ENCODE results near the gene FASTKD1. TPM values are rescaled to one million over a fixed set of nuclear protein-coding genes. Genes with fewer than 3 reads are reported as not detected.

Gene FASTKD1
- total RNA-seq, 2 experiments from 2014 or later: 26.8 to 29.0 TPM

DNA sequence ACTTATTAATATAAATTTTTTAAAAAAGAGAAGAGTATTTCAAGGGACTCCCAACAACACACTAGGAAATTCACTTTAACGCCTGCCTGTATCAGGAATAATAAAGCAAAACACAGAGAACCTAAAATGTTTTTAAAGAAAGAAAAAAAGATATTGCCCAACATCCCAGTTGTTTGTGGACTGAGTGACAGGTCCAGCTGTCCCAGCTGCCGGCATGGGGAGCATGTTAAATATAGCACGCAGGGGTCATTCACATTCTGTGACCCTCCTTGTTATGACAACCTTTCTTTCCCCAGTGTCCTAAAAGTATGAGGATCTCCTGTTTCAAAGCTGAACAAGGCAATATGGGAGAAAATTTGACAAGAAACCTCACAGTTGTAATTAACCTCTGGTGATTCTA is 59.7 kb downstream of the FASTKD1 start:
- Mint-ChIP-seq H3K27me3 (no peaks in the 10 kb centered on the region), H3K27ac (no peak overlapping the region), H3K36me3 (ENCODE audit: low read depth) (no peaks in the 10 kb centered on the region), H3K4me3 (no peak overlapping the region), H3K9me3 (no peaks in the 10 kb centered on the region), H3K4me1 (no peaks in the 10 kb centered on the region)
- ChIA-PET CTCF (interaction anchor here (1.1 kb wide), 1 partner anchor 8 kb away, joined by 3 read pairs; no protein-coding TSS in a partner anchor), POLR2A (no interaction called here)
- no peak for DNase-seq

- Mint-ChIP-seq H3K36me3 (ENCODE audit: low read depth) (no peaks in the 10 kb centered on the region), H3K9me3 (no peaks in the 10 kb centered on the region), H3K27me3 (no peaks in the 10 kb centered on the region), H3K4me3 (no peak overlapping the region), H3K4me1 (no peaks in the 10 kb centered on the region), H3K27ac (no peak overlapping the region)
- ChIA-PET CTCF (no interaction called here), POLR2A (no interaction called here)
- no peak for DNase-seq
These were observed 60.6 kb downstream of the FASTKD1 start for GRCh38 chr2:169513094-169513493.

DNA sequence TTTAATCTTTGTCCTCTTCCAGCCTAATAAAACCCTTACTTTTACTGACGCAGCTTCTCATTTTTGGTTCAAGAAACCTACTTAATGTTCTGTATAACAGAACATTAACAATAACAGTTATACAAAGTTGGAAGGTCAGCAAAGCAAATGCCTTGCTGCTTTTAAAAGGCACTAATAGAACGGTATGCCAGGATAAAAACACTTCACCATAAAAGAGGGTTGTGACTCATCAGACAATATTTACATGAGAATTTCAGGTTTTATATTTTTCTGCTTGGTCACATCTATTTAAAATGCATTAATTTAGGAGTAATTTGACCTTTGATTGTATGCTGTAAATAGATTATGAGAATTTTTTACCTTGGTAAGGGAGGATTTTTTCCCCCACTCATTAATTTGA is 61.1 kb downstream of the FASTKD1 start:
- CTCF ChIA-PET: no interaction called here
- Mint-ChIP-seq H3K4me1 (no peaks in the 10 kb centered on the region), H3K4me3 (no peak overlapping the region), H3K36me3 (ENCODE audit: low read depth) (no peaks in the 10 kb centered on the region), H3K27ac (no peak overlapping the region), H3K9me3 (no peaks in the 10 kb centered on the region), H3K27me3 (no peaks in the 10 kb centered on the region)
- DNase-seq: no peak
- POLR2A ChIA-PET: no interaction called here

- H3K27ac Mint-ChIP-seq: no peak overlapping the region
- ChIA-PET POLR2A (no interaction called here), CTCF (no interaction called here)
- no peak for DNase-seq
- no peaks in the 10 kb centered on the region for H3K4me1 Mint-ChIP-seq
- no peak overlapping the region for H3K4me3 Mint-ChIP-seq
- H3K9me3 Mint-ChIP-seq: no peaks in the 10 kb centered on the region
- no peaks in the 10 kb centered on the region for H3K36me3 Mint-ChIP-seq (ENCODE audit: low read depth)
- no peaks in the 10 kb centered on the region for H3K27me3 Mint-ChIP-seq
These were observed 61.8 kb downstream of the FASTKD1 start for GRCh38 chr2:169511818-169512217.

DNA sequence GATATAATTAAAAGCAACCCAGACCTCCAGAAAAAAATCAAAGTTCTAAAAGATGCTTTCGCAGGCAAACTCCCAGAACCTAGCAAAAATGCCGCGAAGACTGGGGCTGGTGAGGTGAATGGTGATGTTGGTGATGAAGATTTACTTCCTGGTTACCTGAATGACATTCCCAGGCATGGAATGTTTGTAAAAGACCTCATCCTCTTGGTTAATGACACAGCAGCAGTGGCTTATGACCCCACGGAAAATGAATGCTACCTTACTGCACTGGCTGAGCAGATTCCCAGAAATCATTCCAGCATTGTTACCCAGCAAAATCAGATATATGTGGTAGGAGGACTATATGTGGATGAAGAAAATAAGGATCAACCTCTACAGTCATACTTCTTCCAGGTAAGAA is 63.2 kb downstream of the FASTKD1 start:
- no peak overlapping the region for H3K4me3 Mint-ChIP-seq
- CTCF ChIA-PET: no interaction called here
- no peak overlapping the region for H3K27ac Mint-ChIP-seq
- H3K4me1 Mint-ChIP-seq: no peaks in the 10 kb centered on the region
- POLR2A ChIA-PET: no interaction called here
- H3K9me3 Mint-ChIP-seq: no peaks in the 10 kb centered on the region
- no peaks in the 10 kb centered on the region for H3K36me3 Mint-ChIP-seq (ENCODE audit: low read depth)
- no peak for DNase-seq
- H3K27me3 Mint-ChIP-seq: no peaks in the 10 kb centered on the region

GRCh38 chr2:169509955-169510354 is 63.7 kb downstream of the FASTKD1 start:
- ChIA-PET POLR2A (no interaction called here), CTCF (interaction anchor here (1.2 kb wide), 1 partner anchor 19 kb away, joined by 3 read pairs; no protein-coding TSS in a partner anchor)
- Mint-ChIP-seq H3K36me3 (ENCODE audit: low read depth) (no peaks in the 10 kb centered on the region), H3K4me1 (no peaks in the 10 kb centered on the region), H3K4me3 (no peak overlapping the region), H3K27ac (no peak overlapping the region), H3K9me3 (no peaks in the 10 kb centered on the region), H3K27me3 (no peaks in the 10 kb centered on the region)
- DNase-seq: no peak

GRCh38 chr2:169509298-169509885 is 64.3 kb downstream of the FASTKD1 start, which contains the start of gene KLHL41:
TSS of gene KLHL41 (plus strand) at chr2:169509702. CDS start at chr2:169509779, 77 bp downstream.
- Mint-ChIP-seq H3K27me3 (no peaks in the 10 kb centered on the region), H3K9me3 (no peaks in the 10 kb centered on the region), H3K27ac (no peak within 1 kb of the TSS), H3K4me1 (no peaks in the 10 kb centered on the region), H3K4me3 (no peak within 1 kb of the TSS), H3K36me3 (ENCODE audit: low read depth) (no peaks in the 10 kb centered on the region)
- CTCF ChIA-PET: interaction anchor here (1.2 kb wide), 1 partner anchor 19 kb away, joined by 3 read pairs; no protein-coding TSS in a partner anchor
- DNase-seq: no peak
- POLR2A ChIA-PET: no interaction called here

DNA sequence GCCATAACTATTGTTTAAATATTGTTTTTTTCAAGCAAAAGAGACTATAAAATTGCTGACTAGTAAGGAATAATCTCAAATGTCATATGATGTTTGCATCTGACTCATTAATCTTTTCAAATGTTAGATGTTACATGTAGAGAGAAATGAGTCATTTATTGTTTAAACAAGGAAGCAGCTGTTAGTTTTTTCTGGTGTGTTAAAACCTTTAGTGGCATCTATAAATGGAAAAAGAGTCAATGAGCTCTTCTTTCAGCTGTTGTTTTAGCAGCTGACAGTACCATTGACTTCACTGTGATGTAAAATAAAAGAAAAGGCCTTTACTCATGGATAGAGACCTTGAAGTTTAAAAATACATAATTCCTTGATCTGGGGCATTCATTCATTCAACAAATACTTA is 66.0 kb downstream of the FASTKD1 start:
- CTCF ChIA-PET: no interaction called here
- H3K4me1 Mint-ChIP-seq: no peaks in the 10 kb centered on the region
- H3K4me3 Mint-ChIP-seq: no peak overlapping the region
- POLR2A ChIA-PET: no interaction called here
- H3K27ac Mint-ChIP-seq: no peak overlapping the region
- no peaks in the 10 kb centered on the region for H3K27me3 Mint-ChIP-seq
- no peaks in the 10 kb centered on the region for H3K36me3 Mint-ChIP-seq (ENCODE audit: low read depth)
- DNase-seq: no peak
- H3K9me3 Mint-ChIP-seq: no peaks in the 10 kb centered on the region

- ChIA-PET POLR2A (no interaction called here), CTCF (no interaction called here)
- Mint-ChIP-seq H3K4me1 (no peaks in the 10 kb centered on the region), H3K4me3 (no peak overlapping the region), H3K36me3 (ENCODE audit: low read depth) (no peaks in the 10 kb centered on the region), H3K27me3 (no peaks in the 10 kb centered on the region), H3K27ac (no peak overlapping the region), H3K9me3 (no peaks in the 10 kb centered on the region)
- no peak for DNase-seq
These were observed 69.0 kb downstream of the FASTKD1 start for GRCh38 chr2:169504651-169505050.

DNA sequence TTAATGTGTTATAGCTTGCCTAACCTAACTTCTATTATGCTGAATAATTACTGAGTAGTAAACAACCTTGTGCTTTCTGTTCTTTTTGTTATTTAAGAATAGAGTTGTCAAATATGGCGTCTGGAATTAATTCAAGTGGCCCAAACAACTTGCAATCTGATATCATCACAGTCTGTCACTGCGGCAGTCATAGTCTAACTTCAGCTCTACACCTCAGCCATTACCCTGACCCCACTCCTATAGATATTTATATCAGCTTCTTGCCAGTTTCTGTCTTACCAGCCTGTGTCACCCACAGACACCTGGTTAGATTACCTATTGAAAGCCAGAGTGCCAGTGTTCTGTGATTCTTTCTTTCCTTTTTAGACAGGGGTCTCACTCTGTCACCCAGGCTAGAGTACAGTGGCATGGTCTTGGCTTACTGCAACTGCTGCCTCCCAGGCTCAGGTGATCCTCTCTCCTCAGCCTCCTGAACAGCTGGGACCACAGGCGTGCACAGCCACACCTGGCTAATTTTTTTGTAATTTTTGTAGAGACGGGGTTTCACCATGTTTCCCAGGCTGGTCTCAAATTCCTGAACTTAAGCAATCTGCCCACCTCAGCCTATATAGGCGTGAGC is 78.2 kb downstream of the FASTKD1 start:
- Mint-ChIP-seq H3K27me3 (no peaks in the 10 kb centered on the region), H3K4me1 (no peaks in the 10 kb centered on the region), H3K9me3 (no peaks in the 10 kb centered on the region), H3K4me3 (no peak overlapping the region), H3K36me3 (ENCODE audit: low read depth) (no peaks in the 10 kb centered on the region), H3K27ac (no peak overlapping the region)
- POLR2A ChIA-PET: no interaction called here
- no peak for DNase-seq
- CTCF ChIA-PET: no interaction called here

DNA sequence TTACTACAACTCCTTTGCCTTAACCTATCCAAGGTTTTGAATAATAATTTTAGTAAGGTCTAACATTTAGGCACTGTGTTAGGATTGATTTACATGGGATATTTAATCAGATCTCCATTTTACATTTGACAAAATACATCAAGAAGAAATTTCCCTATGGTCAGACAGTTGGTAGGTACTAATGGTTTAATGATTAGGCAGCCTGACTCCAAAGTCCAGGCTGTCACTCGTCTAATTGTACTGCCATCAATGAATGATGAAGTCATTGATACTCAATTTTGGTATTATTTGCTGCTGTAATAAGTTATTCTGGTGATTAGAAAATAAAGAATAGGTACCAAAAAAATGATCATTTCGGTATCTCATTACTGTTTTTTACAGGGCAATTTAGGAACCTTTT is 80.3 kb downstream of the FASTKD1 start:
- H3K27me3 Mint-ChIP-seq: no peaks in the 10 kb centered on the region
- no peak overlapping the region for H3K4me3 Mint-ChIP-seq
- no peak overlapping the region for H3K27ac Mint-ChIP-seq
- POLR2A ChIA-PET: no interaction called here
- H3K36me3 Mint-ChIP-seq (ENCODE audit: low read depth): no peaks in the 10 kb centered on the region
- DNase-seq: no peak
- H3K4me1 Mint-ChIP-seq: no peaks in the 10 kb centered on the region
- no peaks in the 10 kb centered on the region for H3K9me3 Mint-ChIP-seq
- CTCF ChIA-PET: no interaction called here

GRCh38 chr2:169491378-169491777 is 82.3 kb downstream of the FASTKD1 start:
- DNase-seq: no peak

DNA sequence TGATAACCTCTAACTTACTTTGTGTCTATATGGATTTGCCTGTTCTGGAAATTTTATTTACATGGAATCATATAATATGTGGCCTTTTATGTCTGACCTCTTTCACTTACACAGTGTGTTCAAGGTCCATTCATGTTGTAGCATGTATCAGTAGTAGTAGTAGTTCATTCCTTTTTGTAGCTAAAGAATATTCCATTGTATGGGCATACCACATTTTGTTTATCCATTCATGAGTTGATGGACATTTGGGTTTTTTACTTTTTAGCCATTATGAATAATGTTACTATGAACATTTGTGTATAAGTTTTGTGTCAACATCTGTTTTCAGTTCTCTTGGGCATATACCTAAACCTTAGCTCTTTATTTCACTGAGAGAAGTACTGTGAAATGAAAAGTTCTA is 82.8 kb downstream of the FASTKD1 start:
- Mint-ChIP-seq H3K4me1 (no peaks in the 10 kb centered on the region), H3K9me3 (no peaks in the 10 kb centered on the region), H3K4me3 (no peak overlapping the region), H3K27ac (no peak overlapping the region), H3K36me3 (ENCODE audit: low read depth) (no peaks in the 10 kb centered on the region), H3K27me3 (no peaks in the 10 kb centered on the region)
- ChIA-PET POLR2A (no interaction called here), CTCF (no interaction called here)
- no peak for DNase-seq

More at GRCh38 chr2:169491378-169491777, 82.3 kb downstream of the FASTKD1 start:
- Mint-ChIP-seq H3K4me3 (no peak overlapping the region), H3K27ac (no peak overlapping the region), H3K9me3 (no peaks in the 10 kb centered on the region), H3K36me3 (ENCODE audit: low read depth) (no peaks in the 10 kb centered on the region), H3K27me3 (no peaks in the 10 kb centered on the region), H3K4me1 (no peaks in the 10 kb centered on the region)
- ChIA-PET POLR2A (no interaction called here), CTCF (no interaction called here)

DNA sequence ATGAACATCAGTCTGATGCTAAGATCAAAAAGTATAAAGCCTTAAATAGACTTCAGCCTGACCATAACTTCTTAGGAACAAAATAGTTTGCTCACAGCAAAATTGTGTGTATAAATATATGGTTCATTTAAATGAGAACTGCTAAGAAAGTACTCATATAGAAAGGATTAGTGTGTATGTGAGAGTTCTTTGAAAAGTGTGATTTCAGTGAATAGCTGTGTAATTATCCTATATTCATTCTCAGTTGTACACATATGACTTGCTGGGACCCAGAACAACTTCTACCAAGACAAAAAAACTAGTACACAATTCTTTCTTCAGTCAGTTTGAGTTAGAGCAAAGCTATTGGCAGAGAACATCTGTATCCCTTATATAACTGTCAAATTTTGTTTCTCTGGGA is 87.2 kb downstream of the FASTKD1 start:
- no peaks in the 10 kb centered on the region for H3K4me1 Mint-ChIP-seq
- H3K27ac Mint-ChIP-seq: no peak overlapping the region
- H3K36me3 Mint-ChIP-seq (ENCODE audit: low read depth): no peaks in the 10 kb centered on the region
- no peak for DNase-seq
- ChIA-PET POLR2A (no interaction called here), CTCF (no interaction called here)
- no peaks in the 10 kb centered on the region for H3K27me3 Mint-ChIP-seq
- no peaks in the 10 kb centered on the region for H3K9me3 Mint-ChIP-seq
- no peak overlapping the region for H3K4me3 Mint-ChIP-seq

Data from activated CD4-positive, alpha-beta T cell treated with anti-CD3 and anti-CD28 coated beads, Interleukin-2, amount 10 ng/mL, durations not matched to agents 7 days and 5 days (primary cell).